GM10266 (cell line): ENCODE results near the gene VGLL1.

Source experiments
- DNase-seq: peaks from one replicate; pipeline ENCODE4 v3.0.0; 2012; ENCODE audit errors: extremely low spot score
- TF ChIP-seq, protein P1 (sequence below): IDR thresholded peaks from 2 replicates; pipeline ENCODE4 v1.5.1; 2012; ENCODE audit warnings: mild to moderate bottlenecking, low read depth; ENCODE audit not compliant: control insufficient read depth, insufficient read depth; ENCODE audit errors: missing control alignments

Gene VGLL1, protein sequence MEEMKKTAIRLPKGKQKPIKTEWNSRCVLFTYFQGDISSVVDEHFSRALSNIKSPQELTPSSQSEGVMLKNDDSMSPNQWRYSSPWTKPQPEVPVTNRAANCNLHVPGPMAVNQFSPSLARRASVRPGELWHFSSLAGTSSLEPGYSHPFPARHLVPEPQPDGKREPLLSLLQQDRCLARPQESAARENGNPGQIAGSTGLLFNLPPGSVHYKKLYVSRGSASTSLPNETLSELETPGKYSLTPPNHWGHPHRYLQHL

DNA sequence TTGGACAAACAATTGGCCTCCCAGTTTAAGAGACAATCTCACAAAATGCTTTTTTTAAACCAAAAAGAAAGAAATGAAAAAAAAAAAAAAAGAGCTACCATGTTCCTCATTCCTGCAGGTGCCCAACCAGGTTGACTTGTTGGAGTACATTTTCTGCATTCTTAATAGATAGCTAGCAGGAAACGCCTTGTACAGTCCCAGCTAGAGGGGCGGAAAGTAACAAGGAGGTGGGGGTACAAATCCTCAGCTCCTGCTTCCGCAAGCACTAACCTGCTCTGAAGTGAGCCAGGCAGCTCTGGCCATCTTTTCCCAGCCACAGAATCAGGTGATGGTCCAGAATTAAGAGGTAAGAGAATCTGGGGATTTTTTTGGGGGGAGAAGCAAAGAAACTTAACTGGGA lies at the start of gene VGLL1:
Gene VGLL1 (plus strand): TSS at position 265 of the 400 bp plus-strand sequence. CDS start 3,806 bp downstream, outside the sequence.
- DNase-seq, result no peak
- TF ChIP-seq, protein P1, sequence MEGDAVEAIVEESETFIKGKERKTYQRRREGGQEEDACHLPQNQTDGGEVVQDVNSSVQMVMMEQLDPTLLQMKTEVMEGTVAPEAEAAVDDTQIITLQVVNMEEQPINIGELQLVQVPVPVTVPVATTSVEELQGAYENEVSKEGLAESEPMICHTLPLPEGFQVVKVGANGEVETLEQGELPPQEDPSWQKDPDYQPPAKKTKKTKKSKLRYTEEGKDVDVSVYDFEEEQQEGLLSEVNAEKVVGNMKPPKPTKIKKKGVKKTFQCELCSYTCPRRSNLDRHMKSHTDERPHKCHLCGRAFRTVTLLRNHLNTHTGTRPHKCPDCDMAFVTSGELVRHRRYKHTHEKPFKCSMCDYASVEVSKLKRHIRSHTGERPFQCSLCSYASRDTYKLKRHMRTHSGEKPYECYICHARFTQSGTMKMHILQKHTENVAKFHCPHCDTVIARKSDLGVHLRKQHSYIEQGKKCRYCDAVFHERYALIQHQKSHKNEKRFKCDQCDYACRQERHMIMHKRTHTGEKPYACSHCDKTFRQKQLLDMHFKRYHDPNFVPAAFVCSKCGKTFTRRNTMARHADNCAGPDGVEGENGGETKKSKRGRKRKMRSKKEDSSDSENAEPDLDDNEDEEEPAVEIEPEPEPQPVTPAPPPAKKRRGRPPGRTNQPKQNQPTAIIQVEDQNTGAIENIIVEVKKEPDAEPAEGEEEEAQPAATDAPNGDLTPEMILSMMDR, result no peak

DNA sequence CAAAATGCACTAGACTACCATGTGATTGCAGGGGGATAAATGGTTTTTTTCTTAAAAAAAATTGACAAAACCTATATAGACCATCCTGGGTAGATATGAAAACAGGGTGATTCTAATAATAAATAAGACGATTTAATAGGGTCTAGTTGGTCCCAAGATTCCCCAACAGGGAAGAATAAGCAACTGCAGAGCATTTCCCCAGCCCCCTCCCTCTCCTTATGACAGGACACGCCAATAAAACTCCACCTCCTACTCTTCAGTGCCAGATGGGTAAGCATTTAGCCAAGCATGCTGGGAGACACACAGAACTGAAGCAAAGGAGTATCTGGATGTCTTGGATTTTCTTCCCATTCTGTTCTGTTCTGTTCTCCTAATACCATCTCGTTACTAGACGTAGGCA lies 44.4 kb upstream of the VGLL1 start, which contains the start of gene BRS3:
Gene BRS3 (plus strand): TSS at position 301 of the 400 bp plus-strand sequence. CDS start 168 bp downstream, outside the sequence.
- TF ChIP-seq, protein P1, result no peak
- DNase-seq, result no peak

DNA sequence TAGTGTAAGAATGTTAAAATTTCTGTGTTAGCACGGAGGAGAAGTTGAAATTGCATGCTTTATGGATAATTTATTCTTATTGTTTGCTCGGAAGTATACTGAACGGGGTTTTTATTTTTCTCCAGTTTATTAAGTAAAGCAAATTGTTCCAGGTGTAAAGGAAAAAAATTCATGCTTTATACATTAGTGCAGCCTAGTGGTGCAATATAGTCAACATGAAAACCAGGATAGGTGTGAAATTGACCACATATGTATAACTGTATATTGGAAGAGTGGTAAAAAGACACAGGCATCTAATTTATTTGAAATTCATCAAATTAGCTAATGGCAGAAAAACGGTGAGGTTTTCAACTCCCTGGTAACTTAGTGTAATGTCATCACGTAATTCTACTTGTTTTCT lies 43.3 kb upstream of the VGLL1 start:
- no peak for DNase-seq
- TF ChIP-seq, protein P1, result no peak

DNA sequence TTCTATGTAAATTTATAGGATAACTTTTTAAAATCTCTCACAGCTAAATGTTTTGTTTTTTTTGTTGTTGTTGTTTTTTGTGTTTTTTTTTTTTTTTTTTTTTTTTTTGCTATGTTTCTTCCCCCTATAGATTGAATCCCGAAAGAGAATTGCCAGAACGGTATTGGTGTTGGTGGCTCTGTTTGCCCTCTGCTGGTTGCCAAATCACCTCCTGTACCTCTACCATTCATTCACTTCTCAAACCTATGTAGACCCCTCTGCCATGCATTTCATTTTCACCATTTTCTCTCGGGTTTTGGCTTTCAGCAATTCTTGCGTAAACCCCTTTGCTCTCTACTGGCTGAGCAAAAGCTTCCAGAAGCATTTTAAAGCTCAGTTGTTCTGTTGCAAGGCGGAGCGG lies 40.2 kb upstream of the VGLL1 start:
- TF ChIP-seq, protein P1, result no peak
- DNase-seq, result no peak

DNA sequence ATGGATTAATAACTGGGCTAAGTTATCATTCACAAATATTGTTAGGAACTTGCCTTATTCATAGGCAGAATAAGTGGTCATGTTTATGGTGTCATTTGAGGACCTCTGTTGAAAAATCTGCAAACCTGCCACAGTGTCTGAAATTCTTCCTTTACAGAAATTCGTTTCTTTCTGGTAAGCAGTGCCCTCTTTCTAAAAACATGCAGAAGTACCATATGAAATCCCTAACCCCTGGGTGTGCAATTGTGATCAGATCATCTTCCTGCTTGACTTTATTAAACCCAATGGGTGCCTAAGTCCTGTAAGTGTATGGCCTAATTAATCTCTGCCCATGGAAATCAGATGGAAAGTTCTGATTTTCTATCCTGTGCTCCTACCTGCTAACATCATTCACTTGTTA lies 39.0 kb upstream of the VGLL1 start:
- no peak for DNase-seq
- TF ChIP-seq, protein P1, result no peak

DNA sequence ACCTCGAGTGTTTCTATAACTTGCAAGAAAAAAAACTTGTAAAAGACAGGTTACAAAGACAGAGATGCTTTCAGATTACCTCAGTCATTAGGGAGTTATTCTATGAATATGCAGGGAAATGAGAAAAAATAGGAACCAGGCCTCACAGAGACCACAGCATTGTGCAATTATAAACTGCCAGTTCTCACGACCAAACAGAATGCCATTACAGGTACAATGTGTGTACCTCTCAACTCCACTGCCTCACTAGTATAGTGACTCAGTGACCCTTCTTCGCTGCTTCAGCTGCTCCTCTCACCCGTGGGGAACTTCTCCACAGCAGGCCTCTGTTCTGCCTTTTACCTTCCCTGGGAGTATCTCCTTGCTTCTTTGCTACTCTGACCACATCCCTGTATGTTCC lies 37.0 kb upstream of the VGLL1 start:
- TF ChIP-seq, protein P1, result no peak
- DNase-seq, result no peak

DNA sequence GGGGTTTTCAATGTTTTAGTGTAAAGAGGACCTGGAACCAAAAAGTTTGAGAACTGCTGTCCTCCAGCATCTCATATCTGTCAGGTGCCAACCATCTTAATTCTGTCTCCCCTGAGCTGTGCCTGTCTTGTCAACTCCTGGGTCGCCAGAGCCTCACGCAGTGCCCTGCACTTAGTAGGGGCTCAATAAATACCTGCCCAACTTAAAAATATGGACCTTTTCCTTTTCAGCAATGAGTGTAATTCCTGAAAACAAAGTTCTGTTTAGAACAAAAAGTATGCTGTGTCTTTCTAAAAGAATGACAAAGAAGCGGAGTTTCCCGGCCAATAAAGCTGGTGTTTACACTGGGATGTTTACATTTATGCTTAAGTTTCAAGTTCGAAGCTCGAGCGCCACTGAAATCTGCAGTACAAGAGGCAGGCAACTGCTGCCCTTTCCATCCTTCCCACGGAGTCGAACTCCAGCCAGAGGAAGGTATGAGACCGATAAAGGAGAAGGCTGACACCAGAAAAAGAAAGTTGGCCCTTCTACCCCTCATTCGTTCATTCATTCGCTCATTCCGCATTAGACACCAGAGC lies 35.7 kb upstream of the VGLL1 start:
- TF ChIP-seq, protein P1, result no peak
- DNase-seq, result no peak
